ENCODE data around the gene INPP5J. TPM values are rescaled to one million over a fixed set of nuclear protein-coding genes. Genes with fewer than 3 reads are reported as not detected.

Gene INPP5J
- total RNA-seq, 4 donors from 2014 or later = not detected

GRCh38 chr22:31151872-31152271 is 29.1 kb downstream of the INPP5J start:
- no peak for TF ChIP-seq CTCF (IDR thresholded peaks at IDR 0.05; ENCODE audit: low read depth)

DNA sequence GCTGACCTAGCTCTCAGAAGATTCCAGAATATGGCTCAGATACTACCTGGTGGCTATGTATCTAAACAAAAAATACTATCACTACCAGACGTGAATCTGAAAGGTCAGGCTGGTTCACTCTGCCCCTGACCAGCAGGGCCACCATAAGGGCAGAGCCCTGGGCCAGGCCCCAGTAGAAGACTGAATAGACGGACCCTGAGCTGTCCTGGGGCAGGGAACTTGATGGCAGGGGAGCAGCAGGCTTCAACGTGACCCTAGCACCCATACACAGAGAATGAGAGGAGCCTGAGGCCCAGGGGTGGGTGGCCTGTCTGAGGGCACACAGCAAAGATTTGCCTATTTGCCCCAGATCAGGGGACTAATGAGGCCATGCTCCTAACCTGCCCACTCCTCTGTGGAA is 30.6 kb downstream of the INPP5J start:
- no peak for TF ChIP-seq CTCF (IDR thresholded peaks at IDR 0.05; ENCODE audit: low read depth)

- TF ChIP-seq CTCF (IDR thresholded peaks at IDR 0.05; ENCODE audit: low read depth) = no peak
Measured at GRCh38 chr22:31154975-31155374, 32.2 kb downstream of the INPP5J start.

DNA sequence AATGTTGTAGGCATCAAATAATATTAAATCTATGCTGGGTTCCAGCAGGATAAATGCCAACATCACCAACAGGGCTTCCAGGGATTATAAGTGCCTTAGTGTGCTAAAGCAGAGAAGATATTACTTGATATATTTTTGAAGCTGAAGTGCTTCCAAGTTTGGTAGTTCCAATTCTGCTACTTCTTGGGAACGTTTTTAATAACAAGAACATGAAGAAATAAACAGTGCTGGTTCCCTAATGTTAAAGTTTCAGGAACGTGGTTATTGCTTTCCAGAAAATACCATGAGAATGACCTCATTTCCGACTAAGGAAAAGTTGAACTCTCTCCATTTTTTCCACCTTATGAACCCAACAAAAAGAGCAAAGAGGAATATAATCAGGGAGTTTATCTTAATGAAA is 32.7 kb downstream of the INPP5J start:
- TF ChIP-seq CTCF (IDR thresholded peaks at IDR 0.05; ENCODE audit: low read depth) = no peak

DNA sequence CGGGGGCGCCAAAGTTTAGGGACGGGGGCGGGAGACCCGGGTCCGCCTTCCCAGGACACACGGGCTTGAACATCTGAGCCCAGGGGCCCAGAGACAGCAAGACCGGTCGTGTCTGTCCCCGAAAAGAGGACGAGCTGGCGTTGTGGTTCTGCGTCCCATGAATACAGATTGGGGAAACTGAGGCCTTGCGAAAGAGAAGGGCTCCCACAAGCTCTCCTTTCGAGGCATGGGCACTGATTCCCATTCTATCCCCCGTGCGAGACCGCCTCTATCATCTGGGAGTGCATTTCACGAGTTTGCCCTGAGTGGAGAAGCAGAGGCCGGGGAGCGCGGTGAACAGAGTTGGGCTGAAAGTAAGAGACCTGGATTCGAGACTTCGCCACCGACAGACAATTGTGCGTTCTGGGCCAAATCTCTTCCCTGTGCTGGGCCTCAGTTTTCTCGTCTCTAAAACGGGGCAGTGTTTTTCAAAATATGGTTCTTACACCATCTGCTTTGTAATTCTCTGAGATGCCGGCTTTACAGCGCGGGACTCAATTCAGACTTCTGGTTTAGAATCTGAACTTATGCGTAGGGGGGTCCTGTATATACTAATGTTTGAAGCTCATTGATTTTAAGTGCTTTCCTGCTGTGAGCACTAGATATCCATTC is 37.7 kb downstream of the INPP5J start:
- TF ChIP-seq CTCF (IDR thresholded peaks at IDR 0.05; ENCODE audit: low read depth) = no peak

- TF ChIP-seq CTCF (IDR thresholded peaks at IDR 0.05; ENCODE audit: low read depth) = no peak
Measured at GRCh38 chr22:31161386-31161785, 38.6 kb downstream of the INPP5J start.

GRCh38 chr22:31162015-31162765 is 39.4 kb downstream of the INPP5J start:
- TF ChIP-seq CTCF (IDR thresholded peaks at IDR 0.05; ENCODE audit: low read depth) = no peak

Measured in subcutaneous adipose tissue (tissue), 4 donors.